ENCODE results near the gene KCTD8. TPM values are rescaled to one million over a fixed set of nuclear protein-coding genes. Genes with fewer than 3 reads are reported as not detected.

Gene KCTD8
- total RNA-seq (1 to 10 TPM in 3 of 9 donors, under 1 TPM in 4, not detected in 2; 0.30 to 2.0 (median 0.83) TPM), polyA plus RNA-seq (under 1 TPM in 2 of 3 donors, not detected in 1; 0.24 to 0.29 TPM)
- long read RNA-seq, donor 1: 0 reads
- long read RNA-seq, donor 2: 0 reads
- long read RNA-seq, donor 3: 0 reads
- long read RNA-seq, donor 4: 0 reads
- long read RNA-seq, donor 5, partial matches to known transcripts: 0 of 1 reads
- long read RNA-seq, donor 5, other reads (novel, unspliced or antisense): 0 of 1 reads
- long read RNA-seq, donor 6: 0 reads
- long read RNA-seq, donor 7: 0 reads
- long read RNA-seq, donor 8: 0 reads
- long read RNA-seq, donor 9: 0 reads
- long read RNA-seq, donor 10: 0 reads

GRCh38 chr4:44448521-44449461 is at the start of gene KCTD8:
Gene KCTD8, minus strand, starts transcription at chr4:44448809.
- peak within 1 kb of the TSS in 4 of 5 donors; percentile 43 to 88 (median 70) for H3K27ac ChIP-seq
- intact Hi-C loops (cut with DNase I): no loop called here
- peak within 1 kb of the TSS in 2 of 4 donors; percentile 20 to 61 for H3K4me3 ChIP-seq
- peaks cover 22% of the 10 kb centered on the region for H3K27me3 ChIP-seq
- peak in 1 of 2 donors; percentile 49 for TF ChIP-seq POLR2A (IDR thresholded peaks at IDR 0.05)
- TF ChIP-seq CTCF (IDR thresholded peaks at IDR 0.05): peak; percentile 29 to 72 (median 49)
- no peaks in the 10 kb centered on the region for H3K36me3 ChIP-seq (replicated peaks in 1 of 2)
- H3K4me1 ChIP-seq (replicated peaks in 1 of 2): peaks cover 0 to 9% of the 10 kb centered on the region in 2 donors
- peak; percentile 80 to 93 (median 82) for DNase-seq
- H3K9me3 ChIP-seq (replicated peaks in 1 of 3): no peaks in the 10 kb centered on the region
- 1 to 2% (median 1%) methylated on average over 11 to 74 of the region's 74 CpGs for WGBS, 4 donors

GRCh38 chr4:44494810-44495701 is 46.4 kb upstream of the KCTD8 start:
- Histone ChIP-seq H3K36me3 (replicated peaks in 1 of 2) (no peaks in the 10 kb centered on the region), H3K27ac (no peak overlapping the region), H3K9me3 (replicated peaks in 1 of 3) (no peaks in the 10 kb centered on the region), H3K4me1 (replicated peaks in 1 of 2) (no peaks in the 10 kb centered on the region), H3K27me3 (no peaks in the 10 kb centered on the region), H3K4me3 (no peak overlapping the region)
- no peak for DNase-seq
- WGBS, 4 donors: 0% methylated on average over 1 of the region's 1 CpG
- TF ChIP-seq POLR2A (IDR thresholded peaks at IDR 0.05) (no peak), CTCF (IDR thresholded peaks at IDR 0.05) (no peak)
- intact Hi-C loops (cut with DNase I): loop anchor here in 1 of 2 donors (10.0 kb wide), 1 partner anchor 720 kb away; no protein-coding TSS in a partner anchor

GRCh38 chr4:44493924-44494323 is 45.3 kb upstream of the KCTD8 start:
- Histone ChIP-seq H3K4me3 (no peak overlapping the region), H3K9me3 (replicated peaks in 1 of 3) (no peaks in the 10 kb centered on the region), H3K36me3 (replicated peaks in 1 of 2) (no peaks in the 10 kb centered on the region), H3K27ac (no peak overlapping the region), H3K27me3 (no peaks in the 10 kb centered on the region), H3K4me1 (replicated peaks in 1 of 2) (no peaks in the 10 kb centered on the region)
- DNase-seq: peak in 3 of 7 donors; percentile 14 to 24 (median 16)
- WGBS, 4 donors: 39 to 50% (median 41%) methylated on average over 4 to 6 of the region's 6 CpGs
- intact Hi-C loops (cut with DNase I): loop anchor here in 1 of 2 donors (10.0 kb wide), 1 partner anchor 719 kb away; no protein-coding TSS in a partner anchor
- peak in 4 of 6 experiments; percentile 40 to 48 (median 44) for TF ChIP-seq CTCF (IDR thresholded peaks at IDR 0.05)
- no peak for TF ChIP-seq POLR2A (IDR thresholded peaks at IDR 0.05)

Data from adrenal gland (tissue), 19 donors.